HG03439 (cell line): ENCODE data around the gene RASGRF2.
"Not testable (repeated sequence)": the region's sequence is repeated elsewhere in the genome, so short reads cannot be mapped to it uniquely, and the experiment has no call there.

Source experiments
- ATAC-seq: cut with Tn5 transposase; IDR thresholded peaks from one replicate; pipeline ENCODE4 v1.9.1; 2021; ENCODE audit warnings: mild to moderate bottlenecking, moderate library complexity; ENCODE audit not compliant: unreplicated experiment

The RASGRF2 gene

GRCh38 chr5:81067406-81067805 lies 107.2 kb downstream of the RASGRF2 start:
- no peak for ATAC-seq

GRCh38 chr5:81068063-81068462 lies 107.9 kb downstream of the RASGRF2 start:
- ATAC-seq = no peak

GRCh38 chr5:81068635-81069034 lies 108.5 kb downstream of the RASGRF2 start:
- no peak for ATAC-seq

GRCh38 chr5:81069990-81070389 lies 109.8 kb downstream of the RASGRF2 start:
- no peak for ATAC-seq

GRCh38 chr5:81070571-81071255 lies 110.5 kb downstream of the RASGRF2 start:
- no peak for ATAC-seq

GRCh38 chr5:81075041-81075440 lies 114.9 kb downstream of the RASGRF2 start:
- no peak for ATAC-seq

GRCh38 chr5:81077105-81077504 lies 116.9 kb downstream of the RASGRF2 start:
- no peak for ATAC-seq

GRCh38 chr5:81078930-81079329 lies 118.8 kb downstream of the RASGRF2 start:
- no peak for ATAC-seq

- ATAC-seq = no peak
These were observed 120.8 kb downstream of the RASGRF2 start for GRCh38 chr5:81080809-81081460.

GRCh38 chr5:81081461-81081835 lies 121.3 kb downstream of the RASGRF2 start:
- ATAC-seq = no peak

GRCh38 chr5:81086881-81087281 lies 126.7 kb downstream of the RASGRF2 start:
- ATAC-seq = no peak

- no peak for ATAC-seq
These were observed 131.0 kb downstream of the RASGRF2 start for GRCh38 chr5:81091199-81091598.

- no peak for ATAC-seq
These were observed 133.5 kb downstream of the RASGRF2 start for GRCh38 chr5:81093536-81094196.

- no peak for ATAC-seq
These were observed 135.7 kb downstream of the RASGRF2 start for GRCh38 chr5:81095835-81096234.

- ATAC-seq = no peak
These were observed 137.6 kb downstream of the RASGRF2 start for GRCh38 chr5:81097713-81098112.

- no peak for ATAC-seq
These were observed 145.2 kb downstream of the RASGRF2 start for GRCh38 chr5:81105261-81105877.

- no peak for ATAC-seq
These were observed 155.1 kb downstream of the RASGRF2 start for GRCh38 chr5:81115261-81115660.

- no peak for ATAC-seq
These were observed 157.4 kb downstream of the RASGRF2 start for GRCh38 chr5:81117566-81117965.

GRCh38 chr5:81121273-81121672 lies 161.1 kb downstream of the RASGRF2 start:
- ATAC-seq = no peak

- ATAC-seq = no peak
These were observed 161.9 kb downstream of the RASGRF2 start for GRCh38 chr5:81121836-81122630.

- ATAC-seq = not testable (repeated sequence)
These were observed 164.5 kb downstream of the RASGRF2 start for GRCh38 chr5:81124689-81125088.
